GM10847 (cell line): ENCODE data around the gene BEND6.

Experiments used
- POLR2A ChIP-seq: IDR thresholded peaks from 2 replicates; pipeline ENCODE4 v1.6.1; 2011; ENCODE audit not compliant: insufficient read length; ENCODE audit errors: extremely low read depth

Gene BEND6

GRCh38 chr6:56932910-56933477, 21.9 kb upstream of the BEND6 start:
- no peak for TF ChIP-seq POLR2A

GRCh38 chr6:56933650-56934049, 21.3 kb upstream of the BEND6 start:
- TF ChIP-seq POLR2A: no peak

- no peak for TF ChIP-seq POLR2A
Observed at GRCh38 chr6:56934876-56935275, 20.0 kb upstream of the BEND6 start.

- no peak for TF ChIP-seq POLR2A
Observed at GRCh38 chr6:56936466-56936865, 18.4 kb upstream of the BEND6 start.

- TF ChIP-seq POLR2A: no peak
Observed at GRCh38 chr6:56938649-56939191, 16.2 kb upstream of the BEND6 start.

- TF ChIP-seq POLR2A: no peak
Observed at GRCh38 chr6:56940463-56940862, 14.4 kb upstream of the BEND6 start.

GRCh38 chr6:56940977-56941376, 13.9 kb upstream of the BEND6 start:
- no peak for TF ChIP-seq POLR2A

- no peak for TF ChIP-seq POLR2A
Observed at GRCh38 chr6:56944661-56945060, 10.2 kb upstream of the BEND6 start.

- no peak for TF ChIP-seq POLR2A
Observed at GRCh38 chr6:56946368-56946767, 8.5 kb upstream of the BEND6 start.

- no peak for TF ChIP-seq POLR2A
Observed at GRCh38 chr6:56947924-56948323, 7.0 kb upstream of the BEND6 start.

- TF ChIP-seq POLR2A: no peak
Observed at GRCh38 chr6:56949265-56949664, 5.6 kb upstream of the BEND6 start.

GRCh38 chr6:56949925-56950495, 4.9 kb upstream of the BEND6 start:
- TF ChIP-seq POLR2A: no peak

GRCh38 chr6:56951049-56951831, 3.7 kb upstream of the BEND6 start:
- no peak for TF ChIP-seq POLR2A

GRCh38 chr6:56953597-56954402, 1.1 kb upstream of the BEND6 start:
- TF ChIP-seq POLR2A: no peak
